ENCODE measurements around the gene GJA3. TPM values are rescaled to one million over a fixed set of nuclear protein-coding genes. Genes with fewer than 3 reads are reported as not detected.
A peak's percentile ranks its signal among the peaks of the same experiment; 100 is the strongest.

The GJA3 gene
- total RNA-seq, 3 donors from 2014 or later, result 0.29 TPM; not detected in 2

DNA sequence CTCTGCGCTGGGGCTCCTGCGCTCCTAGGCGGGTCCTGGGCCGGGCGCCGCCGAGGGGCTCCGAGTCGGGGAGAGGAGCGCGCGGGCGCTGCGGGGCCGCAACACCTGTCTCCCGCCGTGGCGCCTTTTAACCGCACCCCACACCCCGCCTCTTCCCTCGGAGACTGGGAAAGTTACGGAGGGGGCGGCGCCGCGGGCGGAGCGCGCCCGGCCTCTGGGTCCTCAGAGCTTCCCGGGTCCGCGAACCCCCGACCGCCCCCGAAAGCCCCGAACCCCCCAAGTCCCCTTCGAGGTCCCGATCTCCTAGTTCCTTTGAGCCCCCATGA lies 31.9 kb upstream of the GJA3 start, which contains the start of gene GJB2:
GJB2 (minus strand) TSS at position 103 of the 326 bp plus-strand sequence. CDS start 3,357 bp downstream, outside the sequence.
- TF ChIP-seq, protein P1, sequence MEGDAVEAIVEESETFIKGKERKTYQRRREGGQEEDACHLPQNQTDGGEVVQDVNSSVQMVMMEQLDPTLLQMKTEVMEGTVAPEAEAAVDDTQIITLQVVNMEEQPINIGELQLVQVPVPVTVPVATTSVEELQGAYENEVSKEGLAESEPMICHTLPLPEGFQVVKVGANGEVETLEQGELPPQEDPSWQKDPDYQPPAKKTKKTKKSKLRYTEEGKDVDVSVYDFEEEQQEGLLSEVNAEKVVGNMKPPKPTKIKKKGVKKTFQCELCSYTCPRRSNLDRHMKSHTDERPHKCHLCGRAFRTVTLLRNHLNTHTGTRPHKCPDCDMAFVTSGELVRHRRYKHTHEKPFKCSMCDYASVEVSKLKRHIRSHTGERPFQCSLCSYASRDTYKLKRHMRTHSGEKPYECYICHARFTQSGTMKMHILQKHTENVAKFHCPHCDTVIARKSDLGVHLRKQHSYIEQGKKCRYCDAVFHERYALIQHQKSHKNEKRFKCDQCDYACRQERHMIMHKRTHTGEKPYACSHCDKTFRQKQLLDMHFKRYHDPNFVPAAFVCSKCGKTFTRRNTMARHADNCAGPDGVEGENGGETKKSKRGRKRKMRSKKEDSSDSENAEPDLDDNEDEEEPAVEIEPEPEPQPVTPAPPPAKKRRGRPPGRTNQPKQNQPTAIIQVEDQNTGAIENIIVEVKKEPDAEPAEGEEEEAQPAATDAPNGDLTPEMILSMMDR (IDR thresholded peaks at IDR 0.05), result no peak
- TF ChIP-seq POLR2A (IDR thresholded peaks at IDR 0.05), result no peak
- TF ChIP-seq POLR2AphosphoS5 (IDR thresholded peaks at IDR 0.05), result no peak
- peaks cover 9 to 56% of the 10 kb centered on the region in 2 donors for H3K27me3 ChIP-seq
- H3K4me1 ChIP-seq, result peaks cover 9 to 10% of the 10 kb centered on the region in 2 donors
- H3K4me3 ChIP-seq, result peak within 1 kb of the TSS; percentile 50 to 73 (median 53)
- no peaks in the 10 kb centered on the region for H3K36me3 ChIP-seq
- H3K27ac ChIP-seq, result no peak within 1 kb of the TSS
- H3K9me3 ChIP-seq, result no peaks in the 10 kb centered on the region
- intact Hi-C loops (cut with DNase I; ENCODE audit: low total_unique reads), result no loop called here
- DNase-seq (ENCODE audit: low spot score in 2 of 2), result no peak

- peaks cover 9 to 10% of the 10 kb centered on the region in 2 donors for H3K4me1 ChIP-seq
- no peaks in the 10 kb centered on the region for H3K9me3 ChIP-seq
- DNase-seq (ENCODE audit: low spot score in 2 of 2), result no peak
- H3K27ac ChIP-seq, result no peak overlapping the region
- H3K4me3 ChIP-seq, result peak overlapping the region; percentile 50 to 73 (median 53)
- TF ChIP-seq POLR2AphosphoS5 (IDR thresholded peaks at IDR 0.05) (no peak), POLR2A (IDR thresholded peaks at IDR 0.05) (no peak)
- TF ChIP-seq, protein P1 (IDR thresholded peaks at IDR 0.05), result no peak
- peaks cover 9 to 56% of the 10 kb centered on the region in 2 donors for H3K27me3 ChIP-seq
- no peaks in the 10 kb centered on the region for H3K36me3 ChIP-seq
- intact Hi-C loops (cut with DNase I; ENCODE audit: low total_unique reads), result no loop called here
These were observed 31.4 kb upstream of the GJA3 start for GRCh38 chr13:20192158-20192835.

DNA sequence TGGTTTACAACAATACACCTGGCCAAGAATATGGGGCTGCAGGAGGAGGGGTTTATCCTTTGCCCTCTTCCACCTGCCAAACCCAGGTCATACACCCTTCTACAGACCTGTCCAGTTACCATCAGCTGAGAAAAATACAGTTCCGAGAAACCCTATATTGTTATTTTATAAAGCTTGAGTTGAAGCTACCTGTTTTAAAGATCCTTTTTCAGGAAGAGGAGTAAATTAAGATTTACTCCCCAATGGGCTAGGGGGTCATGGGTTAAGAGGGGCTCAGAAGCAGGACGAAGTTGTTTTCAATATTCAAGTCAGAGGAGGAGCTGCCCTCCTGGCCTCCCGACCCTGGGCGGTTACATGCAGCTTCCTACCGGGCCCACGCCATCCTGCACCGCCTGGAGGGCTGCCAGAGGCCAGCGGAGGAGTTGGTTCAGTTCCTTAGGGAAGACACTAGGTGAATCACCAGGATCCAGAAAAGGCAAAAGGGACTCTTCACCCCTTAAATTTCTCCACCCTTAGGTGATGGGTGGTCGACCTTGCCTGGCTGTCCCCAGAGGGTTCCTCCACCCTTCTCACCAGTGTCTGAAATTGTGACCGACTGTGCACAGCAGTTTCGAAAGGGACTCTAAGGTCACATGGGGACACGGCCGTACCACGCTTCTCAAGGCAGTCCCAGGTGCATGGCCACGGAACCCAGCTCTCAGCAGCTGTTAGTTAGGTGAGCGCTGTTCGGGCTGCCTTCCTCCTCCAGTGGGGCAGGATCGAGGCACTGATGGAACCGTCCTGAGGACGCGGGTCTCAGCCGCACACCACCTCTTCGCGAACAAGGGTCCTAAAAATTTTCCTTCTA lies 30.7 kb upstream of the GJA3 start:
- intact Hi-C loops (cut with DNase I; ENCODE audit: low total_unique reads), result no loop called here

DNA sequence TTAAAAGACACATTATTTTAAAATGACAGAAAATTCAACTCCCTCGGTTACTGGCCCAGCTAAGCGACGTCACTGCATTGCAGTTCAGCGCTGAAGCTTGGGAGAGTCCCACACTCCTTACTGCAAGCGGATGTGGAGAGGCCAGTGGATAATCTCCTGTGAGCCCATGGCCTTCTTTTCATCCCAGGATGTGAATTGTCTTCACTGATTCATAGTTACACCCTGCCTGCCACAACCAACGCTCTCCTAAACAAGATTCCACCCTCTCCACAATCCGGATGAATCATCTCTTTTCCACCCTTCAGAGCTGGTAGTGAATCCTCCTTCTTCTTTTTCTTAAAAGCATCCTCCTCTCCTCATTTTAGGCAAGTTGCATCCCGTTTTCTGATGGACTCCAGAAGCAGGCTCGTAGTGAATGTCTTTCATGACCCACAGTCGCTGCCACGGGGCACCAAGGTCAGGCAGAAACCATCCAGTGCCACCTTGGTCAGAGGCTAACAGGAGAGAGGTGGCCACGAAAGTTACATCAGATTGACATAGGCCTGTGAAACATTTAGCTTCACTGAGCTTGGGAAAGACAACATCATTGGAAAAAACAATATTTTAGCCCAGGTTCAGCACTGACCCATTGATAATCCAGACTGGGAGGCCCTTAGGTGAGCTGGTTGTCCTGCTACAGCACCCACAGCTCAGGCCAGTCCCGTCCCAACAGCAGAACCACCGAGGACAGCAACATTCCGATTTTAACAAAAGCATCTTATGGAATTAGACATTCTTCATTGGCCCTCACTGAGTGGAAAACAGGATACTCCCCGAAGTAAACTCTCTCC lies 29.8 kb upstream of the GJA3 start:
- Histone ChIP-seq H3K27me3 (peaks cover 9 to 50% of the 10 kb centered on the region in 2 donors), H3K9me3 (no peaks in the 10 kb centered on the region), H3K4me3 (no peak overlapping the region), H3K4me1 (peaks cover 9 to 10% of the 10 kb centered on the region in 2 donors), H3K36me3 (no peaks in the 10 kb centered on the region), H3K27ac (no peak overlapping the region)
- no peak for DNase-seq (ENCODE audit: low spot score in 2 of 2)
- TF ChIP-seq POLR2AphosphoS5 (IDR thresholded peaks at IDR 0.05) (no peak), POLR2A (IDR thresholded peaks at IDR 0.05) (no peak)
- TF ChIP-seq, protein P1 (IDR thresholded peaks at IDR 0.05), result no peak
- intact Hi-C loops (cut with DNase I; ENCODE audit: low total_unique reads), result no loop called here

More for the DNA sequence above, 30.7 kb upstream of the GJA3 start:
- TF ChIP-seq POLR2AphosphoS5 (IDR thresholded peaks at IDR 0.05) (no peak), POLR2A (IDR thresholded peaks at IDR 0.05) (no peak)
- peak overlapping the region; percentile 50 to 73 (median 53) for H3K4me3 ChIP-seq
- H3K4me1 ChIP-seq, result peaks cover 9 to 10% of the 10 kb centered on the region in 2 donors
- no peaks in the 10 kb centered on the region for H3K36me3 ChIP-seq
- no peak for DNase-seq (ENCODE audit: low spot score in 2 of 2)
- H3K27me3 ChIP-seq, result peaks cover 9 to 56% of the 10 kb centered on the region in 2 donors
- no peaks in the 10 kb centered on the region for H3K9me3 ChIP-seq
- no peak overlapping the region for H3K27ac ChIP-seq

DNA sequence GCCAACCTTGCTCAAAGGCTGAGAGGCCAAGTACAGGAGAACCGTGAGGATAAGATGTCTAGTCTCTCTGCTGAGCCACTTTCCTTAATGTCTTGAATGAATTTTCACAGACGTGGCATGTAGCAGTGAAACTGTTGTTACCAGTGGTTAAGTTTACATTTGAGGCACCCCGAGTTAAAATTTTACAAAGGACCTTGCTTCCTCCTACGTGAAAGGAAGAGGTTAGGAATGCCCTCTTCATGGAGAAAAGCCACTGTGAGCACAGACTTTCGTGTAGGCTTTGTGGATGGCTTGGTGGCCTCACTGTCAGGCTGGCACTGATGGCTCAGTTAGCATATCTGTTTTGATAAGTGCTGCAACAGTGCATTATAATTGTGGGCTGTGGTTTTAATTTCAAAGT lies 29.2 kb upstream of the GJA3 start:
- H3K36me3 ChIP-seq, result no peaks in the 10 kb centered on the region
- H3K4me3 ChIP-seq, result no peak overlapping the region
- intact Hi-C loops (cut with DNase I; ENCODE audit: low total_unique reads), result no loop called here
- H3K27ac ChIP-seq, result no peak overlapping the region
- TF ChIP-seq POLR2A (IDR thresholded peaks at IDR 0.05) (no peak), POLR2AphosphoS5 (IDR thresholded peaks at IDR 0.05) (no peak)
- TF ChIP-seq, protein P1 (IDR thresholded peaks at IDR 0.05), result no peak
- peaks cover 9 to 44% of the 10 kb centered on the region in 2 donors for H3K27me3 ChIP-seq
- no peak for DNase-seq (ENCODE audit: low spot score in 2 of 2)
- H3K4me1 ChIP-seq, result peaks cover 9 to 10% of the 10 kb centered on the region in 2 donors
- no peaks in the 10 kb centered on the region for H3K9me3 ChIP-seq
